Common myeloid progenitor, CD34-positive (primary cell): ENCODE results near the gene DUSP7.
"Not testable (repeated sequence)": the region's sequence is repeated elsewhere in the genome, so short reads cannot be mapped to it uniquely, and the experiment has no call there.

ENCODE experiments used
- CTCF ChIA-PET: fragments of 350-600 bp; sonication (Branson Sonifier 250); formaldehyde crosslinking; loops from one replicate; lab custom pipeline; 2021; ENCODE audit warnings: antibody characterized with exemption; lab: Charles Lee
- POLR2A ChIA-PET: fragments of 350-600 bp; sonication (Branson Sonifier 250); formaldehyde crosslinking; loops from one replicate; lab custom pipeline; 2021; ENCODE audit warnings: antibody characterized with exemption; lab: Charles Lee
- DNase-seq, 3 donors: peaks; one replicate each; pipeline versions ENCODE4 v3.0.0 to v3.0.0-alpha.2; 2013
- H3K27ac ChIP-seq, 2 experiments: 1 replicate in 1 of 2; 2 replicates in 1 of 2; pipeline ENCODE4 v1.7.0; 2013; ENCODE audit warnings: inconsistent platforms in 2 of 2, low read length in 2 of 2, mild to moderate bottlenecking in 2 of 2, low read depth in 1 of 2, moderate library complexity in 1 of 2; ENCODE audit not compliant: severe bottlenecking in 2 of 2, insufficient read depth in 1 of 2, poor library complexity in 1 of 2
- H3K27me3 ChIP-seq, 5 experiments: replicated peaks in 2 of 5; 1 replicate in 3 of 5; 2 replicates in 2 of 5; pipeline versions ENCODE4 v1.6.1 to v1.7.0; 2013; ENCODE audit warnings: low read length in 4 of 5, mild to moderate bottlenecking in 2 of 5, moderate library complexity in 2 of 5, inconsistent platforms in 1 of 5; ENCODE audit not compliant: insufficient read depth in 5 of 5, control insufficient read depth in 4 of 5
- H3K36me3 ChIP-seq, 4 experiments: 1 replicate in 2 of 4; 2 replicates in 2 of 4; pipeline versions ENCODE4 v1.6.1 to v1.7.0; 2013; ENCODE audit warnings: low read length in 3 of 4, control low read depth in 1 of 4, mild to moderate bottlenecking in 1 of 4; ENCODE audit not compliant: control insufficient read depth in 4 of 4, insufficient read depth in 4 of 4
- H3K4me1 ChIP-seq, 4 experiments: 1 replicate in 3 of 4; 2 replicates in 1 of 4; pipeline versions ENCODE4 v1.6.1 to v1.7.1; 2013; ENCODE audit warnings: low read length in 3 of 4, mild to moderate bottlenecking in 3 of 4, control low read depth in 1 of 4, inconsistent platforms in 1 of 4, moderate library complexity in 1 of 4; ENCODE audit not compliant: control insufficient read depth in 4 of 4, insufficient read depth in 4 of 4; ENCODE audit errors: control extremely low read depth in 1 of 4
- H3K4me3 ChIP-seq, 7 experiments: 1 replicate in 4 of 7; 2 replicates in 3 of 7; pipeline versions ENCODE4 v1.5.1 to v1.7.0; 2013; ENCODE audit warnings: mild to moderate bottlenecking in 7 of 7, low read length in 6 of 7, moderate library complexity in 6 of 7, inconsistent platforms in 2 of 7, low read depth in 2 of 7, control low read depth in 1 of 7; ENCODE audit not compliant: insufficient read depth in 4 of 7, control insufficient read depth in 1 of 7; ENCODE audit errors: extremely low read depth in 1 of 7
- H3K9me3 ChIP-seq, 5 experiments: 1 replicate in 4 of 5; 2 replicates in 1 of 5; pipeline versions ENCODE4 v1.6.1 to v1.7.1; 2013; ENCODE audit warnings: low read length in 4 of 5, mild to moderate bottlenecking in 2 of 5, inconsistent platforms in 1 of 5, low read depth in 1 of 5, moderate library complexity in 1 of 5; ENCODE audit not compliant: control insufficient read depth in 4 of 5, insufficient read depth in 2 of 5; ENCODE audit errors: control extremely low read depth in 1 of 5
- WGBS: methylation state at CpG from one replicate; pipeline ENCODE4 v1.1.5; 2013; ENCODE audit not compliant: insufficient coverage; 5-methylcytosine and 5-hydroxymethylcytosine counted together

DUSP7 gene

DNA sequence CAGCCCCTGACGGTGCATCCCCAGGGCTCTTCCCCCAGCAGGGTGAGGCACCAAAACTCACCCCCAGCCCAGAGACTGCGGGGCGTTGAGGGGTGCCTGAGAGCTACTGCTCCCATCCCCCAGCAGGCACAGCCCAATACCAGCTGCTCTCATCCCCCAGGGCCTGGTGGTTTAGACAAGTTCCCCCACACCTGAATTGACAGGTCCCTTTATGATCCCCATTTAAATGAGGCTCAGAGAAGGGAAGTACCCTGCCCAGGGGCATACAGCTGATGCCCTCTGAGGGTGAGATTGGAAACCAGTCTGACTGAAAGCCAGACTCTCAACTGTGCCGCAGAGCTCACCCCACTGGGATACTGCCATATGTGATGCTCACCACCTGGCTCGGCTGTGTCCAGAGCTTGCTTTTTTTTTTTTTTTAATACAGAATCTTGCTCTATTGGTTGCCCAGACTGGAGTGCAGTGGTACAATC is 20.1 kb downstream of the DUSP7 start:
- Histone ChIP-seq H3K27ac (no peak overlapping the region), H3K4me1 (no peaks in the 10 kb centered on the region), H3K9me3 (no peaks in the 10 kb centered on the region), H3K27me3 (no peaks in the 10 kb centered on the region), H3K36me3 (no peaks in the 10 kb centered on the region), H3K4me3 (no peak overlapping the region)
- WGBS, result 94% methylated on average over 3 of the region's 5 CpGs
- ChIA-PET CTCF (interaction anchor here (0.6 to 2.5 kb wide), 10 partner anchors 19 to 1892 kb away, joined by 3 to 13 read pairs (median 4); no protein-coding TSS in a partner anchor), POLR2A (no interaction called here)
- DNase-seq, result no peak

- Histone ChIP-seq H3K36me3 (no peaks in the 10 kb centered on the region), H3K4me1 (no peaks in the 10 kb centered on the region), H3K9me3 (no peaks in the 10 kb centered on the region), H3K27ac (no peak overlapping the region), H3K27me3 (no peaks in the 10 kb centered on the region), H3K4me3 (no peak overlapping the region)
- no peak for DNase-seq
- CTCF ChIA-PET, result interaction anchor here (1.1 to 1.2 kb wide), 2 partner anchors 11 to 18 kb away, joined by 3 to 4 read pairs; no protein-coding TSS in a partner anchor
- 94% methylated on average over 3 of the region's 3 CpGs for WGBS
- POLR2A ChIA-PET, result no interaction called here
These were observed 21.7 kb downstream of the DUSP7 start for GRCh38 chr3:52034651-52035050.

GRCh38 chr3:52034212-52034611 is 22.2 kb downstream of the DUSP7 start:
- 100% methylated on average over 2 of the region's 5 CpGs for WGBS
- ChIA-PET POLR2A (no interaction called here), CTCF (interaction anchor here (1.9 to 2.1 kb wide), 2 partner anchors 19 to 20 kb away, joined by 4 to 5 read pairs; no protein-coding TSS in a partner anchor)
- DNase-seq, result no peak
- H3K9me3 ChIP-seq, result no peaks in the 10 kb centered on the region
- no peaks in the 10 kb centered on the region for H3K4me1 ChIP-seq
- H3K27me3 ChIP-seq, result no peaks in the 10 kb centered on the region
- H3K4me3 ChIP-seq, result no peak overlapping the region
- no peaks in the 10 kb centered on the region for H3K36me3 ChIP-seq
- no peak overlapping the region for H3K27ac ChIP-seq

GRCh38 chr3:52033748-52034147 is 22.6 kb downstream of the DUSP7 start:
- H3K27me3 ChIP-seq, H3K27ac ChIP-seq, H3K9me3 ChIP-seq, H3K4me1 ChIP-seq, DNase-seq, POLR2A ChIA-PET, H3K4me3 ChIP-seq, H3K36me3 ChIP-seq: not testable (repeated sequence)
- WGBS, result 97% methylated on average over 6 of the region's 6 CpGs
- CTCF ChIA-PET, result interaction anchor here (0.7 to 2.1 kb wide), 3 partner anchors 19 to 111 kb away, joined by 3 to 5 read pairs (median 4); no protein-coding TSS in a partner anchor

DNA sequence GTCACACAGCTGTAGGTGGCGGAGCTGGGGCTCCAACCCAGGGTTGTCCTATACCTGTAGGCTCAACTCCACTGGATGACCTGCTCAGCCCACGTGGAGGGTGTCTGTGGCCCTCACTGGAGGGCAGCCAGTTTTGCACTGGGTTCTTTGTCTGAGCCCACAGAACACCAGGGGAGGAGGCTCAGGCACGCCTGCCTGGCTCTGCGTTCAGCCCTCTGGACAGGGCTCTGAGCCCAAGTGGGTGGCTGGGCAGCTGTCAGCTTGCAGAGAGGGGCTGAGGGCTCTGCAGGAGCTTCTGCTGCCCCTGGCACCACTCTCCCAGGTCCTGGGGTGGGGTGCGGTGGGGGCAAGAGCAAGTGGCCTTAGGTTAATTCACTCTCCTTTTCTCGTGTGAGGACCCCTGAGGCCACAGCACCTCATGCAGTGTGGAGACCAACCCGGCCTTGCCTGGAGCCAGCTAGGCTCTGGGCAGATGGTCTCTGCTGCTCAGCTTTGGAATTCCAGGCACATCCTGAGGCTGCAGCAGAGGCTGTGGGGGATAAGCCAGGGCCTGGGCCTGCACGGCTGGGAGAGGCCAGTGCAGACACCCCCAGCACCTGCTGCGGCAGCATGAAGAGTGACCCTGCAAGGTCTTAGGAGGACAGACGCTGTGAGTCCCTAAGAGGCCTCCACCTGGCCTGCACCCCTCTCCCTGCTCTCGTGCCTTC is 23.5 kb downstream of the DUSP7 start:
- Histone ChIP-seq H3K4me1 (no peaks in the 10 kb centered on the region), H3K36me3 (no peaks in the 10 kb centered on the region), H3K27ac (no peak overlapping the region), H3K9me3 (no peaks in the 10 kb centered on the region), H3K27me3 (no peaks in the 10 kb centered on the region), H3K4me3 (no peak overlapping the region)
- no peak for DNase-seq
- 97% methylated on average over 11 of the region's 11 CpGs for WGBS
- ChIA-PET CTCF (interaction anchor here (0.7 to 2.1 kb wide), 4 partner anchors 16 to 112 kb away, joined by 3 to 5 read pairs (median 4); no protein-coding TSS in a partner anchor), POLR2A (no interaction called here)

DNA sequence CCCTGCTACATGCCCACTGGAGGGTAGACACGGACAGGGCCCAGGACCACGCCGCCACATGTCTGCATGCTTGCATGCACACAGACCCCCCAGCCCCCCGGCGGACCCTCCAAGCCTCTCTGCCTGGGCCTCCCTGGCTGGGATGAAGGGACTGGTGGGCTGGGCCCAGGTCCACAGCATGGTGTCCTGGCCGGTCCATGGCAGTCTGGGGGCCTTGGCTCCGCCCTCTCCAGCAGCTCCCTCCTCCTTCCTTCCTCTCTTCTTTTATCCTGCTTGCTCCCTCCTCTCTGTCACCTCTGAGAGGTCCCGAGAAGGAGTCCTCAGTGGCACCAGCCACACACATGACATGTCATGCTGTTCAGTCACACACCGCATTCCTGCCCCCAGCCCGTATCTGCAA is 24.5 kb downstream of the DUSP7 start:
- no peak overlapping the region for H3K4me3 ChIP-seq
- H3K4me1 ChIP-seq, result no peaks in the 10 kb centered on the region
- 97% methylated on average over 7 of the region's 10 CpGs for WGBS
- no peaks in the 10 kb centered on the region for H3K27me3 ChIP-seq
- no peaks in the 10 kb centered on the region for H3K9me3 ChIP-seq
- POLR2A ChIA-PET, result no interaction called here
- CTCF ChIA-PET, result interaction anchor here (0.6 to 2.3 kb wide), 5 partner anchors 15 to 58 kb away, joined by 3 to 11 read pairs (median 3); no protein-coding TSS in a partner anchor
- H3K27ac ChIP-seq, result no peak overlapping the region
- no peaks in the 10 kb centered on the region for H3K36me3 ChIP-seq
- no peak for DNase-seq

DNA sequence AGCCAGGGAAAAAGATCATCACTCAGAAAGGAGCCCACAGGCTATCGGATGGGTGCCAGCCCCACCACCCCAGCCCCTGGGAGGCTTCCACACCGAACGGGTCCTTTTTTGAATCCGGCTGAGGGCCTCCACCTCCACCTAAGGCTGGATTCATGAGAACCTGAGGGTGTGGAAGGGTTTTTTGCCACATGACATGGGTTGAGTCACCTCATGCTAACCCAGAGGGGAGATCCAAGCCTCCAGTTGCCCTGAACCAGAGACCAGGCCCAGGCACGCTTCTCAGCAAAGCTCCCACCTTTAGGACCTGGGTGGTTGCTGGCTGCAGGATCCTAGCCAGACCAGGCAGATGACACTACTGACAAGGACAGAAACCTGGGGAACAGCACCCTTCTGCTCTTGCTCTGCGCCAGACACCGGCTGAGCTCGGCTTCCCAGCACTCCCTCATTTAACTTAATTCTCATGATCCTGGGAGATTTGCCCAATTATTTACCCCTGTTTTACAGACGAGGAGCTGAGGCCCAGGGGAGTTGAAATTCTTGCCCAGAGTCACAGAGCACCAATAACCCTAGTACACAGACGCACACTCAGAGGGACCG is 25.6 kb downstream of the DUSP7 start:
- Histone ChIP-seq H3K9me3 (no peaks in the 10 kb centered on the region), H3K4me1 (no peaks in the 10 kb centered on the region), H3K36me3 (no peaks in the 10 kb centered on the region), H3K27ac (no peak overlapping the region), H3K4me3 (no peak overlapping the region), H3K27me3 (no peaks in the 10 kb centered on the region)
- 97% methylated on average over 10 of the region's 11 CpGs for WGBS
- CTCF ChIA-PET, result interaction anchor here (1.6 to 3.4 kb wide), 3 partner anchors 10 to 30 kb away, joined by 3 to 13 read pairs (median 11); no protein-coding TSS in a partner anchor
- POLR2A ChIA-PET, result no interaction called here
- no peak for DNase-seq
